ENCODE measurements around the gene ABHD16B.

DNA sequence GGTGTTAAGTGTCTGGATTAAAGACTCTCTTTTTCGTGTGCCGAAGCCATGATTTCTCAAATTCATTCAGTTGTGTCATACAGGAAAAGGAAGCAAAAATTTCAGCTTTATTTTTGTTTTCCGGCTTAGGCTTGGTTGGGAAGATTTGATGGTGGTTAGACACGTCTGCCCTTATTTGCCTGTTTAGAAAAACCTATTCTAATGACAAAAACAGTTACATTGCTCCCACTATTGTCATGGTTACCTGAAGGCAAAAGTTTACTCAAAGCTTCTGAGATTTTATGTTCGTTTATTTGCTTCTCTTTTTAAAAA is 34.6 kb downstream of the ABHD16B start:
- TF ChIP-seq, protein P1, sequence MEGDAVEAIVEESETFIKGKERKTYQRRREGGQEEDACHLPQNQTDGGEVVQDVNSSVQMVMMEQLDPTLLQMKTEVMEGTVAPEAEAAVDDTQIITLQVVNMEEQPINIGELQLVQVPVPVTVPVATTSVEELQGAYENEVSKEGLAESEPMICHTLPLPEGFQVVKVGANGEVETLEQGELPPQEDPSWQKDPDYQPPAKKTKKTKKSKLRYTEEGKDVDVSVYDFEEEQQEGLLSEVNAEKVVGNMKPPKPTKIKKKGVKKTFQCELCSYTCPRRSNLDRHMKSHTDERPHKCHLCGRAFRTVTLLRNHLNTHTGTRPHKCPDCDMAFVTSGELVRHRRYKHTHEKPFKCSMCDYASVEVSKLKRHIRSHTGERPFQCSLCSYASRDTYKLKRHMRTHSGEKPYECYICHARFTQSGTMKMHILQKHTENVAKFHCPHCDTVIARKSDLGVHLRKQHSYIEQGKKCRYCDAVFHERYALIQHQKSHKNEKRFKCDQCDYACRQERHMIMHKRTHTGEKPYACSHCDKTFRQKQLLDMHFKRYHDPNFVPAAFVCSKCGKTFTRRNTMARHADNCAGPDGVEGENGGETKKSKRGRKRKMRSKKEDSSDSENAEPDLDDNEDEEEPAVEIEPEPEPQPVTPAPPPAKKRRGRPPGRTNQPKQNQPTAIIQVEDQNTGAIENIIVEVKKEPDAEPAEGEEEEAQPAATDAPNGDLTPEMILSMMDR (conservative IDR thresholded peaks at IDR 0.05; ENCODE audit: low read depth, low read length): no peak
- TF ChIP-seq EZH2 (IDR thresholded peaks at IDR 0.05; ENCODE audit: low read length, unreplicated experiment): no peak
